GM19372 (cell line): ENCODE data around the gene MAEA.

ENCODE experiments used
- ATAC-seq: cut with Tn5 transposase; IDR thresholded peaks from one replicate; pipeline ENCODE4 v1.9.1; 2021; ENCODE audit warnings: mild to moderate bottlenecking, low read depth, moderate library complexity; ENCODE audit not compliant: unreplicated experiment

The MAEA gene

DNA sequence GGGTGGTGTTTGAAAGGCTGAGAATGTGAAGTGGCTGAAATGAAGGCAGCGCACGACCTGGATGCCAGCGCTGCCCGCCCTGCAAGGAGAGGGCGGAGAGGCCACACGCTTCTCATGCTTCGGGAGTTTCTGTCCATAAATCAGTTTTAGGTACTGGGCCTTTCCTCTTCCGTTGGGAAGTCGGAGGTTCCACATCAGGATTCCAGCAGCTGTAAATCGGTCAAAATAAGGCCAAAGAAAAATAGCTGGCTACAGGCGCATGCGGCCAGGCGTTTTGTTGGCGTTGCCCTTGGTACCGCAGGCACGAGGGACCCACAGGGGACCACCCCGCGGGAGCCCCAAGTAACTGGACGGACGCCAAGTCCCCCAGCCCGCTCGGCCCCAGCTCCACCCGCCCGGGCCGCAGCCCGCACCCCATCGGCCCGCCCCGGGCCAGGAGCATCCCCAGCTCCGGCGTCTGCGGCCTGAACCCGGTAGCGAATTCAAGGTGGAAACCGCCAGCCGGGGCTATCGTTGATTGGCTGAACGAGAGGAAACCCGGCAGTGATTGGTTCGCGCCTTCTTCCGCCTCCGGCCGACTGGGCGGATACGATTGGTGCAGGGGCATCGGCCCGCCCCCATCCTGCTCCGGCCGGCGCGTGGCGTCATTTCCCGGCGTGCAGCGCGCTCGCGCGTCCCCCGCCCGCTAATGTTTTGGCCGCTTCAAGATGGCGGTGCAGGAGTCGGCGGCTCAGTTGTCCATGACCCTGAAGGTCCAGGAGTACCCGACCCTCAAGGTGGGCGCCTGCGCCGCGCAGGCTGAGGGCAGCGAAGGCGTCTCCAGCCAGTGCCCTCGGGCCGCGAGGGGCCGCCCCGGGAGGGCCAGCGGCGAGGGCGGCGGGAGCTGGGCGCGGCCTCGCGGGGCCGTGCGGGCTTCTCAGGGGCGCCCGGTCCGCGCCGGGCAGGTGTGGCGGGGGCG is at the start of gene MAEA:
Gene MAEA (plus strand): TSS at position 685 of the 958 bp plus-strand sequence. CDS start 23 bp downstream, at position 708.
- peak; percentile 92 for ATAC-seq

GRCh38 chr4:1239950-1240307 is 49.8 kb upstream of the MAEA start:
- ATAC-seq = no peak

DNA sequence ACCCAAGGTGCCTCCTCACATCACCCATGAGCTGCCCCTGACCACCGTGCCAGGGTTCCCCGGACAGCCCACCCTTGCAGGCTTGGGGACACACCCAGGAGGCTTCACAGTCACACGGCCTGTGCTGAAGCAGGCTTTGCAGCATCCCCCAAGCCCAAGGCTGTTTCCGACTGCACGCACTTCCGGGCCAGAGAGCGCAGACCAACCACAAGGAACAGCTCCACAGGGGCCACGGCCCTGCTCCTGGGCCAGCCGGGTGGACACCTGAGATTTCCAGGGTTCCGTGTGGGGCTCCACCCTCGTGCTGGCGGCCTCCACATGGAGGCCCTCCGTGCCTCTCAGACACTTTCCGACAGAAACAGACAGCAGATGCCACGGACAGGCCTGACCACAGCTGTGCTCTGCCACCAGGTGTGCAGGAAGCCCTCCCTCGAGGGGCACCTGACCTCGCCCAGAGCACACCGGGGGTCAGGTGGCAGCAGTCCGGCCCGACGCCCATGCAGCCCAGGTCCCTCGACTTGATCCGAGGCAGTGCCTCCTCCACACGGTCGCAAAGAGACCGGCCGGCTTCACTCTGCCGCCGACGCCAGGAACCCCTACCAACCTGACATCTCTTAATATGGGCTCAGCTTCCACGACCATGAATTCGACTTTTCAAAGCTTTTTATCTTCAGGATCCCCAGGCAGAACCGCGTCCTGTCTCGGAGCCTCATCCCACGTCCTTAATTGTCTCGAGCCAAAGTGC is 48.8 kb upstream of the MAEA start:
- ATAC-seq = no peak

DNA sequence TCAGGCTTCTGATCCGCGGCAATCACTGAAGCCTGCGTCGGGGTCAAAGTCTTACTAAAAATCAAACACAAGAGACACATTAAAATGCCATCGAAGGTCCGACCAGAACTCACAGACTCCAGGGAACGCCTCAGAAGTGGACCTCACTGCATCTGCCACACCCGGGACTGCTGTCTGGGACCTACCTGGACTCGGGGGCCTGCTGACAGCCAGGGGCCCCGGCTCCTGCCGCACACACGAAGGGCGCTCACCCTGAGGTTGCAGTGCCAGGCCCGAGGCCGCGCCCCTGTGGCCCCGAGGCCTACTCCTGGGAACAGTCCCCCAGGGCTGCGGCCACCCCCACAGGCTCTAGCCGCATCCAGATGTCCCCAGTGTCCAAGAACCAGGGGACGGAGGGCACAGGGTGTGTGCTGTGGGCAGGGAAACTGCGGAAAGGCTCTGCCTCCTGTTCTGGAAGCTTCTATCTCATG is 48.2 kb upstream of the MAEA start:
- ATAC-seq = no peak

DNA sequence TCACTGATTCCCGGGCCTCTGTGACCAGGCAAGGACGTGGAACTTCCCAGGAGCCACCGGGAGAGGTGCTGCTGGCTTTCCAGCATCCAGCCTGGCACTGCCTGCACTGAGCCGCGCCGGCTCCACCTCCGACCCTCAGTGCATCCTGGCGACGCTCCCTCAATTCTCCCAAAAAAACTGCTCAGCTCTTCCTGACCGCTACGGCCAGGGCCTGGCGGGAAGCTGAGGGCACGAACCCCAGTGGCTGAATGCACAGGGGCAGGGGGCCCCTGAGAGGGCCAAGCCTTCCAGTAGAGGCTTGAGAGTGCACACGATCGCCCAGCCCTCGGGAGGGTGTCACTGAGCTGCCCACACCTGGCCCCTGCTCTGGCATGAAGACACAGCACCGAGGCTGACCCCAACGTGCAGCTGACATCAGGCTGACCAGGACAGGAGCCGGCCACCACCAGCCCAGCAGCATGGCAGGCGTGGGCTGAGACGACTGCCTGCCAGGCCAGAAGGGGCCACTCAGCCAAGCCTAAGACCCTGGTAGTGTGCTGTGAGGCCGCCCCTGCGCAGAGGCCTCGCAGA is 47.7 kb upstream of the MAEA start:
- ATAC-seq = no peak

- no peak for ATAC-seq
These were observed 46.9 kb upstream of the MAEA start for GRCh38 chr4:1242506-1243450.

DNA sequence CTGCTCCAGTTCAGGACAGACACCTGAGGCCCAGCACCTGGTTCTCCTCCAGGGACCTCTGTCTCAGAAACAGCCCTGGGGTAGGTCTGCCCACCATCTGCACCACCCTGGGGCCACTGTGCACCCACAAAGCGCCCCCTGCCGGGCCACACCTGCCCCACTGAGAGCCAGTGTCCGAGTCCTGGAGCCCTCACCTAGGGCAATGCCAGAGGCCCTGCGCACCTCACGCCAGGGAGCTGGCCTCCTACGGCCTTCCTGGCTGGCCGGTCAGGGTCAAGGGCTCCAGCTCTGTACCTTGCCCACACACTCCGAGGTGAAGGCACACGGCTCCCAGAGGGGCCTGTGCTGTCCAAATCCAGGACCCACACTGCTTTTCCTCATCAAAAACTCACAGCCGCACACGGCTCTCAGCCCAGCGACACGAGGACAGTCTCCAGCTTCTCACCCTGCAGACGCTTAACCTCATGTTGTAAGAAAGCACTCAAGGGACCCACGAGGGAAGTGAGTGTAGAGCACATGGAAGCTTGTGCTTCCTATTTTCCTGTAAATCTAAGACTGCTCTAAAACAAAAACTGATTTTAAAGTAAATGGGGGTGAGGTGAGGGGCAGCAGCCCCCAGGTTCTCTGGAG is 46.1 kb upstream of the MAEA start:
- no peak for ATAC-seq

DNA sequence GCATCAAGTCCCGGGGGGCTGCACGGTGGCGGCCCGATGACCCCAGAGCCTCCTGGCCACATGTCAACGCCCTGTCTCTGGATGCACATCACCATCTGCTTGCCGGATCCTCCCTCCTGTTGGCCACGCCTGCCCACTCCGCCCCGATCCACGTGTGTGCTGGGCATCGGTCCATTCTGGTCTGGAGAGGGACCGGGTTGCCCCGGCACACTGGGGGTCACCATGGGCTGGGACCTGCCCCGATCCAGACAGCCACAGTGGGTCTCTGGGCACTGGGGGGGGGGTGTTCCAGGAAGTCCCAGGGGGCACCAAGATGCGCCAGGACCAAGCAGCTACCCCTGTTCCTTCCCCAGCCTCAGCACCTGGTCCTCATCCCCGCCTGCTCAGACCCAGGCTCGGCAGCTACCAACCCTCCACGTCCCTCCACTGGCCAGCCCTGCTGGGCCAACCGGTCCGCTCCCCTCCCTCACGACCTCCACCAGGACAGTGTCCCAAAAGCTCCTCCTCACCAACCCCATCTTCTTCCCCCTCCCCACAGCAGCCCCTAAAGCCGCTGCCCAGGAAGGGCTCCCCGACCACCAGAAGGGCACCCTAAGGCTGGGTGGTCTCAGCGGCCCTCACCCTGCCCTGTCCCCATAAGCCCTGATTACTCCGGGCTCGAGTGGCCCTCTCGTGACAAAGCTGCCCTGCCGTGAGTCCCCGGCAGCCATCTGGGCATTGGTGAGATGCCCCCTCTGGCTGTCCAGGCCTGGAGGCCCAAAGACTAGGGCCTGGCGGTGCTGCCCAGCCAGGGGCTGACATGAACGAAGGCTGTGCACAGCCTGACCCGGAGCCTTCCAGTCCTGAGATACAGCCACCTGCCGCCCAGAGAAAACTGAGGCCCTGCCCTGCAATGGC is 45.4 kb upstream of the MAEA start:
- no peak for ATAC-seq

- ATAC-seq = no peak
These were observed 44.7 kb upstream of the MAEA start for GRCh38 chr4:1244978-1245471.

DNA sequence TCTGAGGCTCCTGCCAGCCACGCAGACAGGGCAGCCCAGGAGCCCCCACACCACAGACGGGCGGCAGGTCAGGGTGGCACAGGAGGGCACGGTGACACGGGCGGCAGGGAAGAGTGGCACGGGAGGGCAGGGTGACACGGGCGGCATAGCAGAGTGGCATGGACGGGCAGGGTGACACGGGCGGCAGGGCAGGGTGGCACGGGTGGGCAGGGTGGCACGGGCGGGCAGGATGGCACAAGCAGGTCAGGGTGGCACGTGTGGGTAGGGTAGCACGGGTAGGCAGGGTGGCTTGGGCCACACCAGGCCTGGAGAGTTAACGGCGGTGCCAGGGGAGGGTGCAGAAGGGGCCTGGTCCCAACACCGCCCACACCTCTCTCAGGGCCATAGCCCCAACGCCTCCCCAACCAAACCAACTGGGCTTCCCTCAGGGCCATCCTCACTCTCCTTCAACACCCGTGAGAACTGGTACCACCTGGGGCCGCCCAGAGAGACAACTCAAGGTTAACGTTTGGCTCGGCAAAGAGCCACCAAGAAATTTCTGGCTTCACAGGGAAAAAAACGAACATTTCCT is 44.1 kb upstream of the MAEA start:
- ATAC-seq = no peak

GRCh38 chr4:1246111-1246881 is 43.4 kb upstream of the MAEA start:
- ATAC-seq = no peak

- ATAC-seq = no peak
These were observed 42.5 kb upstream of the MAEA start for GRCh38 chr4:1246901-1247863.

GRCh38 chr4:1247864-1248244 is 41.8 kb upstream of the MAEA start:
- ATAC-seq = no peak

DNA sequence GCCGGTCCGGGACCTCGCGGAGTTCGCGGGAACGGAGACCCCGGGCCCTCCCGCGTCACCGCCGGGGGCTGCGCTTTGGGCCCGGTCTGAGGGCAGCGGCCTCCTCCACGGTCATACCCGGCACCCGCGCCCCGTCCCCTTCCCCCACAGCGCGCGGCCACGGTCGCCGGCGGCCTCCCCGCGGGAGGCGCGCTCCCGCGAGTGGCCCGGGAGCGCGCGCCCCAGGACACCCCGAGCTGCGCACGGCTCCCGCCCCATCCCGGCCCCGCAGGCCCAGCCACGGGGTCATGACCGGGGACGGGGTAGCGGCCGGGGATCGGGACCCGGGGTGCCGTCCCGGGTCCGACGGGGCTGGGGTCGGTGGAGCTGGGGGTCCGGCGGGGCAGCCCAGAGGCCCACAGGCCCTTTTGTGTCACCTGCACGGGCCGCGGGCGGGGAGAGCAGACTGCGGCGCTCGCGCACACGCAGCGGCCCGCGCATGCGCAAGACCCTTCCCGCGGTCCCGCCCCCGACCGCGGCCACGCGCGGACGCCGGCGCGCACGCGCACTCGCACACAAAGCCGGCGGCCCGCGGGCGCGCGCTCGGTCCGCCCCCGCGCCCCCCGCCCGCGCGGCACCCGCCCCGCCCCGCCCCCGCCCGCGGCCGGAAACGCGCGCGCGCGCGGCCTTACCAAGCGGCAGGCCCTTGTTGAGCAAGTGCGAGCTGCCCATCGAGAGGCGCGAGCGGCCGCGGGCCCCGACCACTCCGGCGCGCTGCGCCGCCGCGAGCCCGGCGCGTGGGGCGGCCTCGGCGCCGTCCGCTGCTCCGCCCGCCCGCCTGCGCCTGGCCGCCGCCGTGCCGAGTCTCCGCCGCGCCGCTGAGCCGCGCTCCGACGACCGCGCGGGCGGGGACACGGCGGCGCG is 41.2 kb upstream of the MAEA start, which contains the start of gene CTBP1:
Gene CTBP1 (minus strand): TSS at position 886 of the 903 bp plus-strand sequence. CDS start 7,799 bp downstream, outside the sequence.
- ATAC-seq = peak; percentile 46

- ATAC-seq = peak; percentile 51
These were observed 40.5 kb upstream of the MAEA start for GRCh38 chr4:1249148-1249730.
